Upper lobe of right lung (tissue), 1 donor: Measurements from ENCODE around the gene SRRM4. TPM values are rescaled to one million over a fixed set of nuclear protein-coding genes. Genes with fewer than 3 reads are reported as not detected.

Experiments used
- ATAC-seq: fragments of 200-7000 bp; cut with Tn5 transposase; one replicate; pipeline ENCODE4 v1.9.1; 2020; ENCODE audit warnings: mild to moderate bottlenecking, moderate library complexity
- DNase-seq: peaks from one replicate; pipeline ENCODE4 v3.0.0-alpha.2; 2020
- H3K27ac ChIP-seq: fragments of 200-600 bp; one replicate; pipeline ENCODE4 v1.8.0; 2022
- H3K27me3 ChIP-seq: fragments of 200-600 bp; one replicate; pipeline ENCODE4 v1.8.0; 2022; ENCODE audit warnings: mild to moderate bottlenecking
- H3K36me3 ChIP-seq: fragments of 200-600 bp; one replicate; pipeline ENCODE4 v1.8.0; 2022
- H3K4me1 ChIP-seq: fragments of 200-600 bp; one replicate; pipeline ENCODE4 v1.8.0; 2022
- H3K4me3 ChIP-seq: fragments of 200-600 bp; one replicate; pipeline ENCODE4 v1.8.0; 2022; ENCODE audit warnings: mild to moderate bottlenecking
- H3K9me3 ChIP-seq: fragments of 200-600 bp; one replicate; pipeline ENCODE4 v1.8.0; 2022
- intact Hi-C: fragments of 100-400 bp; cut with DNase I; formaldehyde crosslinking; loops from one replicate; pipeline ENCODE4 v1.11.0; 2022
- total RNA-seq: library from RNA; stranded (reverse); fragmentation: NEBNext Ultra II Directional; extraction: Animal tissue kit (Norgen Biotek cat#: 25700); gene quantifications from one replicate; pipeline ENCODE4 v1.2.1, GENCODE V29; 2021
- TF ChIP-seq, protein P1 (sequence below): fragments of 200-600 bp; IDR thresholded peaks from one replicate; pipeline ENCODE4 v1.8.0; 2022; ENCODE audit warnings: antibody characterized with exemption
- donor health status: DM: no; HTN: yes; CAD: no; lungs with severe emphysema.

The SRRM4 gene
- total RNA-seq, 1 donor from 2014 or later: 0.12 TPM

GRCh38 chr12:118980407-118981014 lies 830 bp upstream of the SRRM4 start:
- Histone ChIP-seq H3K27me3 (peaks cover 46% of the 10 kb centered on the region), H3K4me3 (no peak overlapping the region), H3K27ac (no peak overlapping the region), H3K9me3 (no peaks in the 10 kb centered on the region), H3K36me3 (no peaks in the 10 kb centered on the region), H3K4me1 (no peaks in the 10 kb centered on the region)
- intact Hi-C loops: no loop called here
- TF ChIP-seq, protein P1, sequence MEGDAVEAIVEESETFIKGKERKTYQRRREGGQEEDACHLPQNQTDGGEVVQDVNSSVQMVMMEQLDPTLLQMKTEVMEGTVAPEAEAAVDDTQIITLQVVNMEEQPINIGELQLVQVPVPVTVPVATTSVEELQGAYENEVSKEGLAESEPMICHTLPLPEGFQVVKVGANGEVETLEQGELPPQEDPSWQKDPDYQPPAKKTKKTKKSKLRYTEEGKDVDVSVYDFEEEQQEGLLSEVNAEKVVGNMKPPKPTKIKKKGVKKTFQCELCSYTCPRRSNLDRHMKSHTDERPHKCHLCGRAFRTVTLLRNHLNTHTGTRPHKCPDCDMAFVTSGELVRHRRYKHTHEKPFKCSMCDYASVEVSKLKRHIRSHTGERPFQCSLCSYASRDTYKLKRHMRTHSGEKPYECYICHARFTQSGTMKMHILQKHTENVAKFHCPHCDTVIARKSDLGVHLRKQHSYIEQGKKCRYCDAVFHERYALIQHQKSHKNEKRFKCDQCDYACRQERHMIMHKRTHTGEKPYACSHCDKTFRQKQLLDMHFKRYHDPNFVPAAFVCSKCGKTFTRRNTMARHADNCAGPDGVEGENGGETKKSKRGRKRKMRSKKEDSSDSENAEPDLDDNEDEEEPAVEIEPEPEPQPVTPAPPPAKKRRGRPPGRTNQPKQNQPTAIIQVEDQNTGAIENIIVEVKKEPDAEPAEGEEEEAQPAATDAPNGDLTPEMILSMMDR: no peak
- no peak for DNase-seq
- peak; percentile 12 for ATAC-seq

- no peak for DNase-seq
- no peak for ATAC-seq
- TF ChIP-seq, protein P1: no peak
- no peaks in the 10 kb centered on the region for H3K9me3 ChIP-seq
- peaks cover 46% of the 10 kb centered on the region for H3K27me3 ChIP-seq
- intact Hi-C loops: no loop called here
- H3K36me3 ChIP-seq: no peaks in the 10 kb centered on the region
- no peaks in the 10 kb centered on the region for H3K4me1 ChIP-seq
- no peak overlapping the region for H3K4me3 ChIP-seq
- no peak overlapping the region for H3K27ac ChIP-seq
Measured at GRCh38 chr12:118982302-118982701, 961 bp downstream of the SRRM4 start.

DNA sequence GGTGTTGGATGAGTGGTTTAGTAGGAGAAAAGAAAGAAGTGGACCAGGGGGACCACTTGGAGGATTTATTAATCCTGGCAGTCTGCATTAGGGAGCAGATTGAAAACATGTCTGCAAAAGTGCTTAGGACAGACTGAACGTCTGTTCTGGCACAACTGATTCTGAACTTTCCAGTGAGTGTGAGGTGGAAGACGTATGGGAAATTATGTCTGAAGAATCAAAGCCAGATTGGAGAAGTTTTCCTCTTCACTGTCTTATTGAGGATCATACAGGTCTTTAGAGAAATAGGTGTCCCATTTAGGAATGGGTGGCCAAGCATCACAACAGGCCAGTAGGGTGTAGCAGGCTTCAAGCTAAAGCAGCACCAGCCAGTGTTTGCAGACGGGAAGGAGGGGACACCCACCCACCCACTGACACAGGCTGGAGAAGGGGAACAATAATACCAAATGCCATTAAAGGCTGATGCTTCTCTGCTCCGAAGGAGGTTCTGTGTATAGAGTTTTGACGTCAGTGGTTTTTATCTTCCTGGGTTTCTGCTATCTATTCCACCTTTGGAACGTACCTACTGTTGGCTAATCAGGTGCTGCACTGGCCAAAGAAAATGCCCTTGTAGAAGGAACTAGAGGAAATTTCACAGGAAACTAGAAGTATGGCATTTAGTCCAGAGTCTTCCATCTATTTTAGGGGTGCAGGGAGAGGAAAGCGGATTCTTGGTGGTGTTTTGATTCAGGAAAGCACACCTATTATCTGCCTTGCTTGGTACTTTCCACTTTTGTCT lies 1.8 kb downstream of the SRRM4 start:
- Histone ChIP-seq H3K9me3 (no peaks in the 10 kb centered on the region), H3K27me3 (peaks cover 45% of the 10 kb centered on the region), H3K36me3 (no peaks in the 10 kb centered on the region), H3K27ac (no peak overlapping the region), H3K4me3 (no peak overlapping the region), H3K4me1 (no peaks in the 10 kb centered on the region)
- TF ChIP-seq, protein P1: no peak
- intact Hi-C loops: no loop called here
- DNase-seq: no peak
- ATAC-seq: no peak

DNA sequence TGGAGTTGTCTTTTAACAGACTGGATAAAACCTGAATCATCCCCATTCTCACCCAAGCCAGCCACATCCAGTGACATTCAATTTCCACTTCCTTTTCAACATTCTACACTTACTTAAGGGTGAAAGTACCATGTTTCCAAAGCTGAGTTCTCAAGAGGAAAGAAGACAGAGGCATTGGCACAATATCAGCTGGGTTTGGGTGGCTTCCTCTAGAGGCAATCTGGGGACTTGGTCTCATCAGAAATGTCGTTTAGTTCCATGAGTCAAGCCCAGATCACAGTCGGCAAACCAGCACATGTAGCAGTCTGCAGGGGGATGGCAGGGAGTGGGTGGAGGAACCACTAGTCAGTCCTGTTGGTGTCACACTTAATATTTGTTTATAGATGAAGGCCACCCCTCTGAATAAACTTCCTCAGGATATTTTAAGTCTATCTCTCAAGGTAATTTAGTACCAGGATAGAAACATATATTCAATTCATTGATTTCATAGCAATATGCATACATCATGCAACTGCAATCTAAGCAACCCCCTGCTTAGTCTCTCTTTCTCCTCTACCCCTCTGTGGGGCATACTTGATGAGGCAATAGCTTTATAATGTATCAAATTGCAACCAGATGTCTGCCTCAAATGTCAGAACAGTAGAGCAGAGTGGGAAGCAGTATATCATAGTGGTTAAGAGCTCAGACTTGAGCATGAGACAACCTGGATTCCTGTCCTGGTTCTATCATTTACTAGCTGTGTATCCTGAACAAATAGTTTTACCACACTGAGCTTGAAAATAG lies 3.0 kb downstream of the SRRM4 start:
- DNase-seq: no peak
- H3K4me1 ChIP-seq: no peaks in the 10 kb centered on the region
- no peak for ATAC-seq
- peaks cover 38% of the 10 kb centered on the region for H3K27me3 ChIP-seq
- H3K4me3 ChIP-seq: no peak overlapping the region
- no peaks in the 10 kb centered on the region for H3K9me3 ChIP-seq
- H3K27ac ChIP-seq: no peak overlapping the region
- TF ChIP-seq, protein P1: no peak
- H3K36me3 ChIP-seq: no peaks in the 10 kb centered on the region
- intact Hi-C loops: no loop called here

- TF ChIP-seq, protein P1: no peak
- H3K4me3 ChIP-seq: no peak overlapping the region
- no peaks in the 10 kb centered on the region for H3K9me3 ChIP-seq
- H3K36me3 ChIP-seq: no peaks in the 10 kb centered on the region
- peaks cover 32% of the 10 kb centered on the region for H3K27me3 ChIP-seq
- no peak for DNase-seq
- ATAC-seq: no peak
- H3K27ac ChIP-seq: no peak overlapping the region
- intact Hi-C loops: no loop called here
- no peaks in the 10 kb centered on the region for H3K4me1 ChIP-seq
Measured at GRCh38 chr12:118986050-118986449, 4.7 kb downstream of the SRRM4 start.
